ENCODE results near the gene KSR2.
"Not testable (repeated sequence)": the region's sequence is repeated elsewhere in the genome, so short reads cannot be mapped to it uniquely, and the experiment has no call there.

KSR2 gene

DNA sequence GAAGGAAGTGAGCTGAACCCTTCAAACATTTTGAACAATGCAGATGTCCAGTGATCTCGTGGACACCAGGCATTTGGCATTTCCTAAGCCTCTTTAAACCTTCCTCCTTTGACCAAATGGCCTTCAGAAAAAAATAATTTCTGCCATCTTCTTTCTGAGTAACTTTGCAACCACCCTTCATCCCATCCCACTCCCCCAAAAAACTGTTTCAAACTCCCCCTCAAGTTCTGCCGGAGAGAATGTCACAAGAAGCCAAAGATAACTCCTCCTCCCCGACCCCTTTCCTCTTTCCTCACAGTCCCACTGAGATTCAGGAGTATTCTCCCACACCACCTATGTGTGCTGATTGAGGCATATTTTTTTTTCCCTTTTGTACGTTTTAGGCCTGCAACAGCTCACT is 1.7 kb downstream of the KSR2 start:
- no peak for DNase-seq

DNA sequence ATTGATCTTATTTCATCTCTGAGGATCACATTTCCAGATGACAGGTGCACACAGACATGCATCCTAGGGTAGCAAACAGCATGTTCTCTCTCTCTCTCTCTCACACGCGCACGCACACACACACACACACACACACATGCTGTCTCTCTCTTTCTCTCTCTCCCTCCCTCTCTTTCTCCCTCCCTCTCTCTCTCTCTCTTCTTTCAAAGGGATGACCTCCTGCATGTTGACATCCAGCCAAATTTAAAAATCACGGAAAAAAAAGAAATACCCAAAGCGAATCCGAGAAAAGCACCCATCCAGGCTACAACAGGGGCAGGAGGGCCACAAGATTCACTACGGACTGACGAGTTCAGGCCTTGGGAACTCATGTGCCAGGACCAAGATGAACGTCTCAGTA is 2.3 kb downstream of the KSR2 start:
- DNase-seq: no peak

DNA sequence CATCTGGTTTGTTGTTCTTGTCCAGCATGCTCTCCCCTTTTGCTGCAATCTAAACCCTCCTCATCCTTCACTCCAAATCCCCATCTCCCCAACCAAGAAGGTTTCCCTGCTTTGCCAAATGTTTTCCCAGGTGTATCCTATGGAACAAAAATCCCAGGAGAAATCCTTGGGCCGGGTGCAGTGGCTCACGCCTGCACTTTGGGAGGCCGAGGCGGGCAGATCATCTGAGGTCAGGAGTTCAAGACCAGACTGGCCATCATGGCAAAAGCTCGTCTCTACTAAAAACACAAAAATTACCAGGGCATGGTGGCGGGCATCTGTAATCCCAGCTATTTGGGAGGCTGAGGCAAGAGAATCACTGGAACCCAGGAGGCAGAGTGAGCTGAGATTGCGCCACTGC is 5.0 kb downstream of the KSR2 start:
- DNase-seq: no peak

DNA sequence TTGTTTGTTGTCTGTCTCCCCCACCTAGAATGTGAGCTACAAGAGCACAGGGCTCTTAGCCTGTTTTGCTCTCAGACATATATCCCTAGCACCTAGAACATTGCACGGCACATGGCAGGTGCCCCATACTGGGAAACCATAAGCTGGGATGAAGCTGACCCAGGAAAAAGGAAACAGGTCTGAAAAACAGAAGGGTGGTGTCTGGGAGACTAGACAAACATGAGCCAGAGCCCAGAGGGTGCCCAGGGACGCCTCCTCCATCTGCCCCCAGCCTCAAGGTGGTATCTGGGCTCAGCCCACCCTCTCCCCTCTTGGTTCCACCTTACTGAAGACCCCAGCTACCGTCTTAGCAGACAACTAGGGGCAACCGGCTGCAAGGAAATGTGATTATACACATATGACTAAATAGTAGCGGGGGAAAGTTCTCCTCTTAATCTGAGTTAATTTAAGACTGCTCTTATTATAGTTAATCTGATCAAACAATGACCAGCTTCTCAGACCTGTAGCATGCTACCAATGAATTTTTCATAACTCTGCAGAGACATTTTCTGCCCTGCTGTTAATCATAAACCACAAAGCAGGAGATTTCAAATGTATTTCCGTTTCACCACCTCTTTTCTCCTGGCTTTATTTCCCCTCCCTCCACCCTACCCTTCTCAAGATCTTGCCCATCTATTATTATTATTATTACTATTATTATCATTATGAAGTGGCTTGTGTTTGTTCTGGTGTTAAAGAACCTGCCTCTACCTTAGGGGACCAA is 31.9 kb downstream of the KSR2 start:
- no peak for DNase-seq

DNA sequence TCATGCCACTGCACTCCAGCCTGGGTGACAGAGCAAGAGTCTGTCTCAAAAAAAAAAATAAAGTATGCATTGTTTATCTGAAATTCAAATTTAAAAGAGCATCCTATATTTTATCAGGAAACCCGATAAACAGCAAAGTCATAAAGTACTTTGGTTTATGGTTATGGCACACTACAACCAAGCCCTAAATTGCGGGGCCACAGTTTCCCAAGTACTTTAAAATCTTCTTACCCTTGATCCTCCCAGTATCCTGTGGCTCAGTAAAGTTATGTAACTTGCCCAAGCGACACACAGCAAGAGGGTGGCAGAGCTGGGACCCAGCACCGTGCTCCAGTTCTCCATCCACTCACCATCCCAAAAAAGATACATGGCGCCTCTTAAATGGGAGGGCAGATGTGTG is 35.2 kb downstream of the KSR2 start:
- DNase-seq: no peak

DNA sequence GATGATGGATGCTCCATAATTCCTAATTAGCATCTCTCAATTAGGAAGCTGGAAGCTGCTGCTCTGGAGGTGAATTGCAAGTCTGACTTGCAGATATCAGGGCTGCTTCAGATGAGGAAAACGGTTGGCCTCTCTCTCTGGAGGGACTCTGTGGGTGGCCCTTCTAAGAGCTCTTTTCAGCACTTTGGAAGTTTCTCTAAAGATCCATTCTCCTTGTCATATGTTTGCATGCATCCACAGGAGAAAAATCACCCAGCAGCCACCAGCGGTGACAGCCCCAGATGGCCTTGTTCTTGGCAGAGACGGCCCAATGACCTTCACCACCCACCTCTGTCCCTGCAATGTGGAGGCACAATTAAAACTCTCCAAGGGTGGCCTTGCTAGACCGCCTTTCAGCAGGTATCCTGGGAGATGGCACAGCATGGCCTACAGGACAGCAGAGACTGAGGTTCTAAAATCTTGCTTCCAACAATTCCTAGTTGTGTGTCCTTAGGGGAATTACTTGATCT is 42.3 kb downstream of the KSR2 start:
- no peak for DNase-seq

DNA sequence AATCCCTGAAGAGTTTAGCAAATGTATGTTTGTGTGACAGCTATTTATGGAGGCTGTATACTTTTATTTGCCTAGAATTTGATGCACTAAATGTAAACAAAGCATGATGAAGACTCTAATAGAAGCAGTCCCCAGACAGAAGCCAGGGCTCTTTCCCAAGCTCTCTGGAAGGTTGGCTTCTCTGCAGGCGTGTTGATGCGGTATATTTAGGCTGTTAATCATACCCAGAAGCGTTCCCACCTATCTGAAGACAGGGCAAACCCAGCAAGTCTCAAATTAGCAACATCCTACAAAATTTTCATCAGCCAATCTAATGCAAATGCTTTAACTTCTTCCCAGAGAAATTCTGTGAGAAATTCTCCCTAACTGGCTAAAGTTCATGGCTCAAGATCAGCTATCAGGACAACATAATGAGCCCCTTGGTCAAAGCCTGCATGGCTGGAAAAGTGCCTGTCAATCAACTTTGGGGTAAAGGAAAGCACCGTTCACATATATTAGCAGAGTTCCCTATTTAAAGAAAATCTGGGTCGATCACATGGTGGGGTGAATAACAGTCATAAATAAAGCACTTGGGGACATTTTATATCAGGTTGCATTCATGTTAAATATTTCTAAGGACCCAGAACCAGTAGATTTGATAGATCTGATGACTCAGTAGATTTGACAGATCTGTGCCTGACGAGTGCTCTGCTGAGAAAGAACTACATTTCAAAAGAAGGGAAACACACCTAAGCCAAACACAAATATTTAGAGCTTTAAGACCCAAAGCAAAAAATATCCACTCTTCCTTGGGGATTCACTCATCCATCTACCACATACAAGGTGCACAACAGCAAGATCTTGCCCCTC is 46.6 kb downstream of the KSR2 start:
- DNase-seq: no peak

DNA sequence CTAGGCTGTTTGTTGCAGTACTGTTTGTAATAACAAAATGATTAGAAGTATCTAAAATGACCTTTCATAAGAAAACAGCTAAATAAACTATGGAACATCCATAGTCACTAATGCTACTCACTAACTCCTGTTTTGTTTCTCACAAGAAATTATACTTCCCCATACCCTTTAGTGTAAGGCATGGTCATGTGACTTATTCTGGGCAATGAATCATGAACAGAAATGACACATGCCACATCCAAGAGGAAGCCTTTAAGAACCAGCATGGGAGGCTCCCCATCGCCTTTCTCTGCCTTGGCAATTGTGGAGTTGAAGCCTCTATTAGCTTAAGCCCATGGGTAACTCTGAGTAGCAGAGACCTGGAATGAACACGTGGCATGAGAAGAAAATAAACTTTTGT is 49.3 kb downstream of the KSR2 start:
- DNase-seq: no peak

DNA sequence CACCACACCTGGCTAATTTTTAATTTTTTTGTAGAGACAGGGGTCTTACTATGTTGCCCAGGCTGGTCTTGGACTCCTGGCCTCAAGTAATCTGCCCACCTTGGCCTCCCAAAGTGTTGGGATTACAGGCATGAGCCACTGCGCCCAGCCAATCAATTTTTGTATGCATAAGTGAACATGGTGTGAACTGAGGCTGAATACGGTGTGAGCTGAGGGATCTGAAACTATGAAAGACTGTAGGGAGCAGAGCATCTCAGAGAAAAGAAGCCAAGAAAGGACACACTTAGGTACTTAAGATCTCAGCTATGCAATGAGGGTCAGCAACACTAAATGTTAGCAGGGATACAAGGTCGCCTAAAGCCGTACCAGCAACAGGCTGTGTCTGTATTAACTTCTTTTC is 54.1 kb downstream of the KSR2 start:
- DNase-seq: no peak

DNA sequence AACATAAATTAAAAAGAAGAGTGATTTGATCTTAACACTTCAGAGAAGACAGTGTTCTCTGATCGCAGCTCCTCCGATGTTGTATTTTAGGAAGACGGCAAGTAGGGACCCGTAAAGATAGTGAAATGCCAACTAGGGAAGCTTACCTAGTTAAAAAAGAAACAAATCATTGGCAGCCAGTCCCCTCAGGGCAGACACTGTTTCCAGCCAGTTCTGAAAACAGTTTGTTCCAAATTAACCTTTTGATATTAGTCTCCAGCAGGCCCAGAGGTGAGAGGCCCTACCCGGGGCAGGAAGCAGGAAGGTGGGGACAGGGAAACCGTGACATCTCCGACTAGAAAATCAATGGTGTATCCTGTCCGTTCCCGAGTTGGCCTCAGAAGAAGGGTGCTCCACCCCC is 56.0 kb downstream of the KSR2 start:
- no peak for DNase-seq

DNA sequence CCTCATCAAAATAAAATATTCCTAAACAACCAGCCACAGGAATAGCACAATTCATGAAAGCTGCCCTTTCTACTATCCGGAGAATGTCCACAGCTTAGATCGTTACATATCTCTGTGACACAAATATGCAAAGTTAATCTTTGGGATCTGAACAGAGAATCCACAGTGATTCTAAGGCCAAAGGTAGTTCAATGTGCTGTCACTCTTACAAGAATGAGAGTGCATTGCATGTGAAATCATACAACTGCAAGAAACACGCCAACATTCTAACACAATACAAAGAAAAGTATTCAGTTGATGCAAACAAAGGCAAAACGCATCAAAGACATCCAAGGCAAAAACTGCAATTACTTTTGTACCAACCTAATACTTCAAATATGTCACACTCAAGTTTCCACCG is 60.4 kb downstream of the KSR2 start:
- no peak for DNase-seq

DNA sequence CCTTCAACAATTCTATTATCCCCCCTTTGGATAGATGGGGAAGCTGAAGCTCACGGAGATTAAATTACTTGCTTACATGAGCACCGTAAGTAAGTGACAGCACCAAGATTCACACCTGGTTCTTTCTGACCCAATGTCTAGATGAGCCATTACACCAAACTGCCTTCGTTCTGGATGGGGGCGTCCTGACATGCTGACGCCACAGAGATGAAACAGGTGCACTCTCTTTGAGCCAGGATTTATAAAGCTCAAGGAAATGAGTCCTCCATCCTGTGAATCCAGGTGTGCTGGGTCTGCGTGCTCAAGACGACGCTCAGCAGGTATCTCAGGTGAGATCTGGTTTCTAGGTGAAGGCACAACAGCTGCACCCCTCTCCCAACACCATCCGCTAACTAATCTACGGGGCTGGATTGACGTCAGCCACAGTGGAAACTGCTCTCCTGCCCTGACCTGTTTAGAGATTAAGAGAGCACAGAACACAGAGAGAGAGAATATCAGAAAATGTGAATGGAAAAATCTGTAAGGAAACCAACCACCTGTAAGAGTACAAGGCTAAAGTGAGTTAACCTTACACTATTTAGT is 61.6 kb downstream of the KSR2 start:
- no peak for DNase-seq

DNA sequence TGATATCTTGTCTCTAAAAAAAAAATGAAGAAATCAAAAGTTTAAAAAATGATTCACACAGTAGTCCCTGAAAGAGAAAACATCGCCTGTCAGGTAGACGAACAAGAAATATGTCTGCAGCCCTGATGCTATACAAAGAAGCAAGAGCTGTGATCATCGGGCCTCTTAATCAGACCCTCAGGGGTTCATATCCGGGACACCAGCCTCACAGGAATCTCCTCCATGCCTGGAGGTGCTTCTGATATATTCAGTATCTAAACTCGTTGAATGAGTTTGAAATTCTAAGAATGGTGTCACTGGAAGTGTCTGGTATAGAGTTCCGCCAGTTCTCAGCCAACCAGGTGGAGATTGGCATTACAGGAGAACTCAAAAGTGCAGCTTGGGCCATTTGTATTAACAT is 64.7 kb downstream of the KSR2 start:
- no peak for DNase-seq

DNA sequence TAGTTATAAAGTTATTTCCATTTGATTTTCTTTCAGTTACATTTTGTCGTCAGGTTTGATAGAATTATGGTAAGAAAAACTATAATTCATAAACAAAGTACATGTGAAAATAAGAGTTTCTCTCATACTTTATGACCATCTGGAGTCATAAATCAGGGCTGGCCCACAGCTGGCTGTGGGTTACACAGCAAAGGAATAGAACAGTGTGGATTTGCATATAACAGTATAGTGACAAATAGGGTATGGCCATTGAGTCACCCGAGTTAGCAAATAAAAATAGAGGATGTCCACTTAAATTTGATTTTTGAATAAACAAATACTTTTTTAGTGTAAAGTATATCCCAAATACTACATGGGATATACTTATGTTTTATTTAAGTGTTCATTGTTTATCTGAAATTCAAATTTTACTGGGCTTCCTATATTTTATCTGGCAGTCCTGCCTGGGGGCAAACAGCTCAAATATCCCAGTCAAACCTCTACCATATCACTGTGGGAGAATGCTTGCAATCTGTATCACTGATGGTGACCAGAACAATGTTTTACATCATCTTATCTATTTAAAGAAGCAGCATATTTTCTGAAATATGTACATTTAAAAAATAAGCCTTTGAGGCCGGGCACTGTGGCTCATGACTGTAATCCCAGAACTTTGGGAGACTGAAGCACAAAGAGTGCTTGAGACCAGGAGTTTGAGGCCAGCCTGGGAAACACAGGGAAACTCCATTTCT is 65.5 kb downstream of the KSR2 start:
- no peak for DNase-seq

DNA sequence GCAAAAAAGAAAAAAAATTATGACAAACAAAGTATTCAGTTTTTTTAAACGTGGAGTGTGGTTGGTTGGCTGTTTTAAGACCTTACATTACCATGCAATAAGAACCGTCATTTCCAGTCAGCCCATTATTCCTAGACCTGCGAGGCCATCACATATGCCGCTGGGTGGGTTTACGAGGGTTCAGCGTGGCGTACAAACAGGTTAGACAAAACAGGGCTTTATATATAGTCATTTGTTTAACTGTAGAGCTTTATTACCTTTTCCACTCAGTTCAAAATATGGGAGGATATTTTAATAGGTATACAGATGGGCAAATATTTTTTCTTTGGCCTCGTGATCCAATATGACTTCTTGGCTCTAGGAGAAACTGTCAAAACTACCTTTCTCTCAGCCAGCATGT is 67.2 kb downstream of the KSR2 start:
- no peak for DNase-seq

DNA sequence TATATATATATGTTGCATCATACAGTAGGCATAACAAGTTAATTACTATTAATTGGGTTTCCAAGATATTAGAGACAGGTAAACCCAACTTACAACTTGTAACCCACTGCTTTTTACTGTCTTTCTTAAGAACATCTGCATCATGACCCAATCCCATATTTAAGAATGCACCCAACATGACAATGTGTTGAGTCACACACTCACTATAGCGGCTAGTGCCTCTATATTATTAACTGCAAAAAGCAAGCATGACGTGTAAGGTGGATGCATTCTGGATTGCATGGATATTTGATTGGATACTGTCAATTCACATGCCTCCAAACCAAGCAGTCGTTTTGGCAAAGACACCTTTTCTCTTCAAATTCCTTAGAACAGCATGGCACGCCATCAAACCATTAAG is 68.2 kb downstream of the KSR2 start:
- no peak for DNase-seq

DNA sequence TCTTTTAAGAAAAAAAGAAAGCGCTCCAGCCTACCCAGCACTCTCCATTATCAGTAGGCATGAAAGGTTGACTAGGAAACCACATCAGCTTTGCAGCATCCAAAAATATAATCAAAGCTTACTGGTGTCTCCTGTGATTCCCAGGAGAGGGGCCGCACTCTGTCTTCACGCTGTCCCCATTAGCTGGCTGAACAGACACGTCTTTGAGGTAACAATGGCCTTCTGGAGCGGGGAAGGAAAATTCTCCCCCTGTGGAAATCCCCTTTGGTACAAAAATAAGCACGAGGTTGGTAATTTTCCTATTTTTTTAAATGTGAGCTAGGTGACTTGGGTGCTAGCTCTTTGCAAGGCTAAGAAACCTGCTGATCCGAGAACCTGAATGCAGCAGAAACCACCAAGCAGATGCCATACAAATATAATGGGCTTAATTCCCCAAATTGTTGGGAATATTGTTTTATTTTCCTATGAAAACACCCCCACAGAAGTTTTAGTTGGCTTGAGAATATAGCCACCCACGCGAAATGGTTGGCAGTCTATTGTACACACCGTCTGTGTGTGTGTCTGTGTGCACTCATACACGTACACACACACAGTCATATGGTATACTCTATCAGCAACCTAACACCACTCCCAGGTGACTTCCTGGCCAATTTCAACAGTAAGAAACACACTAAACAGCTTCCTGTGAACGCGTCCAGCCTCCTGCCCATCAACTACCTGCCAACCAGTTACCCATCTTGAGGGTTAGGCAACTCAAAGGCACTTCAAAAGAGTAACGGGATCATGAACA is 71.2 kb downstream of the KSR2 start:
- DNase-seq: no peak

DNA sequence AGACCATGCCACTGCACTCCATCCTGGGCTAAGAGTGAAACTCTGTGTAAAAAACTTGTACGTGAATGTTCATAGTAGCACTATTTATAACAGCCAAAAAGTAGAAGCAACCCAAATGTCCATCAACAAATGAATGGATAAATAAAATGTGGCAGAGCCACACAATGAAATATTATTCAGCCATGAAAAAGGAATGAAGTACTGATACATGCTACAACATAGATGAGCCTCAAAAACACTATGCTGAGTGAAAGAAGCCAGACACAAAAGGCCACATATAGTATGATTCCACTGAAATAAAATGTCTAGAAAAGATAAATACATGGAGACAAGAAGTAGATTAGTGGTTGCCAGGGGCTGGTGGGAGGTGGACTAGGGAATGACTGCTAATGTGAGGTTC is 72.8 kb downstream of the KSR2 start:
- DNase-seq: no peak

DNA sequence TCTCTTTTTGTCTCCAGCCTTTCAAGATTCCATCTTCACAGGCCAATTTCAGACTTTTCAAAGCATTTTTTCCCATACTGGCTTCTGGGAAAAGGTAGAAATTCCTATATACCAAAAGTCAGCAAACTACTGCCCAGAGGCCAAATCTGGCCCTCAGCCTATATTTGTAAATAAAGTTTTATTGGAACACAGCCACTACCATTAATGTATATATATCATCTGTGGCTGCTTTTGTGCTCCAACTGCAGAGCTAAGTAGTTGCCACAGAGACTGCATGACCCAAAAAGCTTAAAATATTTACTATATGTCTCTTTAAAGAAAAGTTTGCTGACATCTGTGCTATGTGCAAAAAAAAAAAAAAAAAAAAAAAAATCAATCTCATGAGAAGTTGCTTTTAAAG is 76.3 kb downstream of the KSR2 start:
- DNase-seq: no peak

DNA sequence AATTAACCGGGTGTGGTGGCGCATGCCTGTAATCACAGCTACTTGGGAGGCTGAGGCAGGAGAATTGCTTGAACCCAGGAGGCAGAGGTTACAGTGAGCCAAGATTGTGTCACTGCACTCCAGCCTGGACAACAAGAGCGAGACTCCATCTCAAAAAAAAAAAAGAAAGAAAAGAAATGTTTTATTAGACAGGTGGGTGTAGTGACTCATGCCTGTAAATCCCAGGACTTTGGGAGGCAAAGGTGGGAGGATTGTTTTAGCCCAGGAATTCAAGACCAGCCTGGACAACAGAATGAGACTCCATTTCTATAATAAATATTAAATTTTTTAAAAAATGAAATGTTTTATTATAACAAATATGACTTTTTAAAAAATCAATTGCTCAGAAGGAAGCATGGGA is 77.5 kb downstream of the KSR2 start:
- not testable (repeated sequence) for DNase-seq

DNA sequence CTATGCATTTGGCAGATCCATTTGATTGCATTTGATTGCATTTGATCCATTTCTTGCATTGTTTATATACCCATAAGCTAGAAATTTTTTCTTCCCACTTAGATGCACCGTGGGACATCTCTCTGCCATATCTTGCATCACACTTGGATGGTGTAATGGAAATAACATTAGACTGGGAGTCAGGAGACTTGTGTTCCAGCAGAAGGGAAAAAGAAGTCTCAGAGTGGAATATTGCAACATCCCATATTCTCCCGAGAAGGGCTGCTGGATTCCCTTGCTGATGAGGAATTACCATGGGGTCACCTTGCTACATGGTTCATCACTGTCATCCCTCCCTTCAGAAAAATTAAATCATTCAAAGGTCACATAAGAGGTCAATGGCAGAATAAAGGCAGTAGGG is 78.1 kb downstream of the KSR2 start:
- DNase-seq: no peak

DNA sequence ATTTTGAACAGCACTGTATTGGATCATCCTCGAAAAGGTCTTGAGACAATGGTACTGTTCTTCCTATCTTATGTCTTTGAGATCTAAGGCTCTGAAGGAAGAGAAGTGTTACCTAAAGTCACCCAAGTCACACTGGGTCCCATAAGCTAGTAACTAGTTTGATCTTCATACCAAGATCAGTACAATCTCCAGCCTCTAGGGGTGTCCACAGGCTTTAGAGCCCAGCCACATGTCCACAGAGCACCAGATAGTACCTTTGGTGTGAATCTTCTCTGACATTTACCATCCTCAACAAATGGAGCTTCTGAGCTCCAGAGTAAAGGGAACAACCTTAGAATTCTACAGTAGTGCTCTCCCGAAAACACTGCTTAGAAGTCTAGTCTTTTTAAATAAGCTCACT is 78.7 kb downstream of the KSR2 start:
- DNase-seq: no peak
